Stimulated activated CD4-positive, alpha-beta T cell treated with anti-CD3 and anti-CD28 coated beads, TNF-alpha, amount 100 ng/mL, for 1 hour (primary cell): Measurements from ENCODE around the gene OTX2.

Experiments
- DNase-seq, 3 donors: peaks; one replicate each; pipeline ENCODE4 v3.0.0-alpha.2; 2020; ENCODE audit warnings: low read depth in 3 of 3, low spot score in 1 of 3

OTX2 gene

GRCh38 chr14:56810147-56810719 is at the start of gene OTX2:
TSS of gene OTX2 (minus strand) at chr14:56810479. CDS start at chr14:56805456, 5,023 bp downstream.
- no peak for DNase-seq

- DNase-seq: no peak
Observed at GRCh38 chr14:56858422-56858821, 48.1 kb upstream of the OTX2 start.

GRCh38 chr14:56857216-56857615 is 46.9 kb upstream of the OTX2 start:
- no peak for DNase-seq

GRCh38 chr14:56855891-56856461 is 45.7 kb upstream of the OTX2 start:
- DNase-seq: no peak

GRCh38 chr14:56854325-56854724 is 44.0 kb upstream of the OTX2 start:
- DNase-seq: no peak

- DNase-seq: no peak
Observed at GRCh38 chr14:56846970-56847930, 37.0 kb upstream of the OTX2 start.

GRCh38 chr14:56844406-56845002 is 34.2 kb upstream of the OTX2 start:
- DNase-seq: no peak

GRCh38 chr14:56841611-56842010 is 31.3 kb upstream of the OTX2 start:
- no peak for DNase-seq

- DNase-seq: no peak
Observed at GRCh38 chr14:56840221-56840620, 29.9 kb upstream of the OTX2 start.

GRCh38 chr14:56829151-56829550 is 18.9 kb upstream of the OTX2 start:
- DNase-seq: no peak

GRCh38 chr14:56826214-56826613 is 15.9 kb upstream of the OTX2 start:
- no peak for DNase-seq

GRCh38 chr14:56821805-56822610 is 11.7 kb upstream of the OTX2 start:
- DNase-seq: no peak

- no peak for DNase-seq
Observed at GRCh38 chr14:56821177-56821576, 10.9 kb upstream of the OTX2 start.

GRCh38 chr14:56817396-56817921 is 7.2 kb upstream of the OTX2 start:
- DNase-seq: no peak

- DNase-seq: no peak
Observed at GRCh38 chr14:56816574-56817391, 6.5 kb upstream of the OTX2 start.

- DNase-seq: no peak
Observed at GRCh38 chr14:56815745-56816144, 5.5 kb upstream of the OTX2 start.

- no peak for DNase-seq
Observed at GRCh38 chr14:56814969-56815700, 4.9 kb upstream of the OTX2 start.

- no peak for DNase-seq
Observed at GRCh38 chr14:56814519-56814959, 4.3 kb upstream of the OTX2 start.

GRCh38 chr14:56813143-56813551 is 2.9 kb upstream of the OTX2 start:
- DNase-seq: no peak
